ENCODE data around the gene SDC1. TPM values are rescaled to one million over a fixed set of nuclear protein-coding genes. Genes with fewer than 3 reads are reported as not detected.
A peak's percentile ranks its signal among the peaks of the same experiment; 100 is the strongest.
"Not testable (repeated sequence)": the region's sequence is repeated elsewhere in the genome, so short reads cannot be mapped to it uniquely, and the experiment has no call there.

SDC1 gene
- total RNA-seq, 2 experiments from 2014 or later, result 0.10 TPM; not detected in 1

GRCh38 chr2:20242727-20243377 lies 17.9 kb upstream of the SDC1 start:
- no peak overlapping the region for H3K27ac ChIP-seq (ENCODE audit: low read depth, low read length, poor library complexity, severe bottlenecking)
- H3K79me2 ChIP-seq (ENCODE audit: insufficient read depth, low read depth, low read length), result no peaks in the 10 kb centered on the region
- peaks cover 24% of the 10 kb centered on the region for H3K36me3 ChIP-seq (ENCODE audit: insufficient read depth, low read length)
- H2AFZ ChIP-seq (ENCODE audit: low read length), result no peak overlapping the region
- H3K9me2 ChIP-seq (ENCODE audit: insufficient read depth, low read length), result no peaks in the 10 kb centered on the region
- TF ChIP-seq, protein P1, sequence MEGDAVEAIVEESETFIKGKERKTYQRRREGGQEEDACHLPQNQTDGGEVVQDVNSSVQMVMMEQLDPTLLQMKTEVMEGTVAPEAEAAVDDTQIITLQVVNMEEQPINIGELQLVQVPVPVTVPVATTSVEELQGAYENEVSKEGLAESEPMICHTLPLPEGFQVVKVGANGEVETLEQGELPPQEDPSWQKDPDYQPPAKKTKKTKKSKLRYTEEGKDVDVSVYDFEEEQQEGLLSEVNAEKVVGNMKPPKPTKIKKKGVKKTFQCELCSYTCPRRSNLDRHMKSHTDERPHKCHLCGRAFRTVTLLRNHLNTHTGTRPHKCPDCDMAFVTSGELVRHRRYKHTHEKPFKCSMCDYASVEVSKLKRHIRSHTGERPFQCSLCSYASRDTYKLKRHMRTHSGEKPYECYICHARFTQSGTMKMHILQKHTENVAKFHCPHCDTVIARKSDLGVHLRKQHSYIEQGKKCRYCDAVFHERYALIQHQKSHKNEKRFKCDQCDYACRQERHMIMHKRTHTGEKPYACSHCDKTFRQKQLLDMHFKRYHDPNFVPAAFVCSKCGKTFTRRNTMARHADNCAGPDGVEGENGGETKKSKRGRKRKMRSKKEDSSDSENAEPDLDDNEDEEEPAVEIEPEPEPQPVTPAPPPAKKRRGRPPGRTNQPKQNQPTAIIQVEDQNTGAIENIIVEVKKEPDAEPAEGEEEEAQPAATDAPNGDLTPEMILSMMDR (conservative IDR thresholded peaks at IDR 0.05; ENCODE audit: low read length), result no peak
- no peak for TF ChIP-seq EZH2phosphoT487 (IDR thresholded peaks at IDR 0.05; ENCODE audit: borderline replicate concordance, low read depth, low read length)
- H3K4me2 ChIP-seq (ENCODE audit: low read length), result no peak overlapping the region
- DNase-seq (ENCODE audit: low spot score), result peak; percentile 17
- POLR2A ChIA-PET, result interaction anchor here (0.6 kb wide), 1 partner anchor 66 kb away, joined by 4 read pairs; no protein-coding TSS in a partner anchor
- CTCF ChIA-PET (ENCODE audit: unreplicated experiment), result no interaction called here
- H4K20me1 ChIP-seq (ENCODE audit: insufficient read depth, low read length), result no peaks in the 10 kb centered on the region
- no peaks in the 10 kb centered on the region for H3K4me1 ChIP-seq (ENCODE audit: insufficient read depth, low read length, poor library complexity, severe bottlenecking)
- H3K4me3 ChIP-seq (ENCODE audit: low read depth, low read length, poor library complexity, severe bottlenecking), result no peak overlapping the region
- H3K9me3 ChIP-seq (ENCODE audit: low read length), result no peaks in the 10 kb centered on the region
- BruUV-seq (replicated peaks), result no TSS peak
- intact Hi-C loops (cut with micrococcal nuclease; ENCODE audit: unreplicated experiment), result no loop called here

- POLR2A ChIA-PET, result interaction anchor here (0.6 kb wide), 1 partner anchor 67 kb away, joined by 4 read pairs; no protein-coding TSS in a partner anchor
- Histone ChIP-seq H3K4me1 (ENCODE audit: insufficient read depth, low read length, poor library complexity, severe bottlenecking) (no peaks in the 10 kb centered on the region), H3K4me3 (ENCODE audit: low read depth, low read length, poor library complexity, severe bottlenecking) (no peak overlapping the region), H3K79me2 (ENCODE audit: insufficient read depth, low read depth, low read length) (no peaks in the 10 kb centered on the region), H3K27ac (ENCODE audit: low read depth, low read length, poor library complexity, severe bottlenecking) (no peak overlapping the region), H3K4me2 (ENCODE audit: low read length) (no peak overlapping the region), H4K20me1 (ENCODE audit: insufficient read depth, low read length) (no peaks in the 10 kb centered on the region), H3K9me3 (ENCODE audit: low read length) (no peaks in the 10 kb centered on the region), H3K36me3 (ENCODE audit: insufficient read depth, low read length) (peaks cover 17% of the 10 kb centered on the region), H3K9me2 (ENCODE audit: insufficient read depth, low read length) (no peaks in the 10 kb centered on the region), H2AFZ (ENCODE audit: low read length) (no peak overlapping the region)
- CTCF ChIA-PET (ENCODE audit: unreplicated experiment), result no interaction called here
- TF ChIP-seq, protein P1 (conservative IDR thresholded peaks at IDR 0.05; ENCODE audit: low read length), result peak; percentile 63
- no peak for TF ChIP-seq EZH2phosphoT487 (IDR thresholded peaks at IDR 0.05; ENCODE audit: borderline replicate concordance, low read depth, low read length)
- intact Hi-C loops (cut with micrococcal nuclease; ENCODE audit: unreplicated experiment), result no loop called here
- BruUV-seq (replicated peaks), result no TSS peak
- DNase-seq (ENCODE audit: low spot score), result no peak
Observed at GRCh38 chr2:20241973-20242726, 17.2 kb upstream of the SDC1 start.

GRCh38 chr2:20240291-20240690 lies 15.4 kb upstream of the SDC1 start:
- H3K27ac ChIP-seq (ENCODE audit: low read depth, low read length, poor library complexity, severe bottlenecking); CTCF ChIA-PET (ENCODE audit: unreplicated experiment); H3K4me2 ChIP-seq (ENCODE audit: low read length); H3K79me2 ChIP-seq (ENCODE audit: insufficient read depth, low read depth, low read length); H3K9me2 ChIP-seq (ENCODE audit: insufficient read depth, low read length); H3K4me1 ChIP-seq (ENCODE audit: insufficient read depth, low read length, poor library complexity, severe bottlenecking); H3K36me3 ChIP-seq (ENCODE audit: insufficient read depth, low read length); BruUV-seq (replicated peaks); H4K20me1 ChIP-seq (ENCODE audit: insufficient read depth, low read length); DNase-seq (ENCODE audit: low spot score); intact Hi-C loops (cut with micrococcal nuclease; ENCODE audit: unreplicated experiment); H2AFZ ChIP-seq (ENCODE audit: low read length); H3K4me3 ChIP-seq (ENCODE audit: low read depth, low read length, poor library complexity, severe bottlenecking); H3K9me3 ChIP-seq (ENCODE audit: low read length): not testable (repeated sequence)
- POLR2A ChIA-PET, result interaction anchor here (0.9 kb wide), 1 partner anchor 10 kb away, joined by 3 read pairs; no protein-coding TSS in a partner anchor
